HS-27A (cell line): ENCODE measurements around the gene METTL15.
"Not testable (repeated sequence)": the region's sequence is repeated elsewhere in the genome, so short reads cannot be mapped to it uniquely, and the experiment has no call there.

ENCODE experiments used
- DNase-seq: peaks from one replicate; pipeline ENCODE4 v3.0.0-alpha.2; 2012; ENCODE audit warnings: low read depth, missing footprints

METTL15 gene, protein sequence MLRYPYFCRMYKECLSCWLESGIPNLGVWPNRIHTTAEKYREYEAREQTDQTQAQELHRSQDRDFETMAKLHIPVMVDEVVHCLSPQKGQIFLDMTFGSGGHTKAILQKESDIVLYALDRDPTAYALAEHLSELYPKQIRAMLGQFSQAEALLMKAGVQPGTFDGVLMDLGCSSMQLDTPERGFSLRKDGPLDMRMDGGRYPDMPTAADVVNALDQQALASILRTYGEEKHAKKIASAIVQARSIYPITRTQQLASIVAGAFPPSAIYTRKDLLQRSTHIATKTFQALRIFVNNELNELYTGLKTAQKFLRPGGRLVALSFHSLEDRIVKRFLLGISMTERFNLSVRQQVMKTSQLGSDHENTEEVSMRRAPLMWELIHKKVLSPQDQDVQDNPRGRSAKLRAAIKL

GRCh38 chr11:28107750-28108618 is at the start of gene METTL15, which contains the start of gene KIF18A:
Gene METTL15, plus strand, starts transcription at chr11:28108388. Its CDS starts 4,947 bp downstream, at chr11:28113335.
Gene KIF18A, minus strand, starts transcription at chr11:28108156. Its CDS starts 10,209 bp downstream, at chr11:28097947.
- peak; percentile 94 for DNase-seq

DNA sequence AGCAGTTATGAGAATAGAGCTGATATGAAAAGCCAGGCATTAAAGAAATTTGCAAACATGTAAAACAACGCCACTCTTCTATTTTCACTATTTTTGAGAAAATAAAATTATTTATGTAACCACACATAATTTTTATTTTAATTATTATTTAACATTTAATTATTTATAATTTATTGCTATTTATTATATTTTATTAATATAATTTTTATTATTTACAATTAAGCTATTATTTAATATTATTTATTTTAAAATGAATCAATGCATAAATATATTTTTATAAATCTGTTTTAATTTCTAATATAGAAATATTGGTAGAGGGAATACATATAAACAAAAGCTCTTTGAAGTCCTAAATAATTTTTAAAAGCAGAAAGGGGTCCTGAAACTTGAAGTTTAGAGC is 36.9 kb upstream of the METTL15 start:
- no peak for DNase-seq

DNA sequence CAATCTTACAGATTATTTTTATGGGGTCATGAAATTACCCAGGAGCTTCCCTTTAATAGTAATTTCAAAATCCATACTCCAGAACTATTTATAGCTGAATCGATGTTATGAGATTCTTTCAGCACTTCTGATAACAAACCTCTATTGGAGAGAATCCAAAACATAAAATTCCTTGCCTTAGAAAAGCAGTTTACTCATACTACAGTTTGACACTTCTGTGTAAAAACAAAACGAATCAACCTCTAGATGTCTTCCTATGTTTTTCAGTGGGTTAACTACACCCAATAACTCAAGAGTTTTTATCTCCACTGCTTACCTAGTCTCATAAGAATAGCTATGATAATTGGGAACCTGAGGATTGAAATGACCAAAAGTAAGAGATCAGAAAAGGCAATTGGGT is 35.9 kb upstream of the METTL15 start:
- no peak for DNase-seq

DNA sequence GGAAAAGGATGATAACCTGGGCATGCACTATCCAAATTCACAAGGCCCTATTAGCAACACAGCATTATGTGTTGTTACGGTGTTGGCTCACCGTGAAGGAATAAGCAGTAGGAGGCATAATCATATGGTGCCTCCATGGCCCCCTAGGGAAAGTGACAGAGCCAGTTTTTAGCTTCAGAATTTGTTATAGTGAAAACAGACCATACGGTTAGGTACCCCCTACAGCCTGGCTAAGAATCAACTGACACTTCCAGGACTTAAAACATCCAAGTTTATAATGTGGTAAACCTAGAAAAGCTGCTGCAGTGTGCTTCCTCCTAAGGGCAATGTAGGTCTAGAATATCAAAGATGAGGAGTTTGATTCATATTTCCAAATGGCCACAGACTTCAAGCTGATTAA is 30.7 kb upstream of the METTL15 start:
- no peak for DNase-seq

- DNase-seq = no peak
Measured at GRCh38 chr11:28083118-28083517, 25.1 kb upstream of the METTL15 start.

GRCh38 chr11:28086569-28086968 is 21.6 kb upstream of the METTL15 start:
- DNase-seq = peak; percentile 56

DNA sequence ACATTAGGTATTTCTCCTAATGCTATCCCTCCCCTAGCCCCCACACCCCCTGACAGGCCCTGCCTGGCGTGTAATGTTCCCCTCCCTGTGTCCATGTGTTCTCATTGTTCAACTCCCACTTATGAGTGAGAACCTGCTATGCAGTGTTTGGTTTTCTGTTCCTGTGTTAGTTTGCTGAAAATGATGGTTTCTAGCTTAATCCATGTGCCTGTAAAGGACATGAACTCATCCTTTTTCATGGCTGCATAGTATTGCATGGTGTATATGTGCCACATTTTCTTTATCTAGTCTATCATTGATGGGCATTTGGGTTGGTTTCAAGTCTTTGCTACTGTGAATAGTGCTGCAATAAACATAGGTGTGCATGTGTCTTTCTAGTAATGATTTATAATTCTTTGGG is 21.0 kb upstream of the METTL15 start:
- DNase-seq = not testable (repeated sequence)

GRCh38 chr11:28087693-28088092 is 20.5 kb upstream of the METTL15 start:
- not testable (repeated sequence) for DNase-seq

DNA sequence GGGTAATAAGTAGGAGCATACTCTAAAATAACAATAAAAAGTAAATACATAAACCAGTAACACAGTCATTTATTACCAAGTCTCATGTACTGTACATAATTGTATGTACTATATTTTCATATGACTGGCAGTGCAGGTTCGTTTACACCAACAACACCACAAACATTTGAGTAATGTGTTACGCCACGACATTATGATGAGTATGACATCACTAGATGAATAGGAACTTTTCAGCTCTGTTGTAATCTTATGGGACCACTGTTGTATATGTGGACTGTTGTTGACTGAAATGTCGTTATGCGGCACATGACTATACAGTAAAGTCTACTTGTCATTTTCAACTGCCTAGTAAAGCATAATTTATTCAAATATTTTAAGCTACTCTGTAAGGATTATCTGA is 18.8 kb upstream of the METTL15 start:
- no peak for DNase-seq

DNA sequence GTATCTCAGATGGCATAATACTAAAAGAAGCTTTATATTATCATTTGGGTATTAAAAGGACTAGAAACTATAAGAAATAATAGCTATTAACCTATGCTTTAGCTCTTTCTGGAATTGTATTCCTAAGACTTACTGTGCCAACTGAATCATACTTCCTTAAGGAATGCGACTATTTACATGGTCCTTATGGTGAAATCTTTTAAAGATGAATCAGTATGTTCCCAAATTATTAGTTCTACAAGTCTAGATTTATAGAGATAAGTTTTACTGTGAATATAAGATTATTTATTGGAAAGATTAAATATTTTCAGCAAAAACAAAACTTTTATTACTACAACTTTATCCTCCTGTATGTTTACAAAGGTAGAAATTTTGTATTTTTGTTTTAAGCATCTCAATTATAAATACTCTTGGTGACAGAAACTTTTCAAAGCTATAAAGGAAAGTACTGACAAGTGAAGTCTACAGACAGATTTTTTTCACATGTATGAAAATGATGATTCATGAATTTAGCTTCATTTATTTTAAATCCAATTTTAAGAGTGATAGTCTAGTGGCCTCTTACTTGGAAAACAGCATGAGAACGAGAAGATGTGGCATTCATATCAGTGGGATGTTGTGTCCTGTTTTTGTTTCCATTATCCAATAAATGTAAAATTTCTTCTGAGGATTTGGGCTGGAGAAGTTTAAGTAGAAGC is 18.0 kb upstream of the METTL15 start:
- DNase-seq = no peak

DNA sequence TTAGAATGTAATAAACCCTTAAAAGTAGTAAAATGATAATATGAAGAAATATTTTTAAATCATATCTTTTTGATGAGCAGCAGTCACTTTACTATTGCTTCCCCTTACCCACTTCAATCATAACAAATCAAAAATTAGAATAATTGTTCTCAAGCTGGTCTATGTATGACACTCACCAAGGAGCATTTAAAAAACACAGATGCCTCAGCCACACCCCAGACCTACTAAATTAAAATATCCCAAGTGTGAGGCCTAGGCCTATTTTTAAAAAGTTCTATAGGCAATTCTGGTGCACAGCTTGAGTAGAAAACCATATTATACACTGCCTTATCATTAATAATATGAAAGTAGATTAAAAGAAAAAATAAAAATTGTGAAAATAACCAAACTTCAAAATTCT is 15.4 kb upstream of the METTL15 start:
- DNase-seq = no peak

- no peak for DNase-seq
Measured at GRCh38 chr11:28098257-28098656, 9.9 kb upstream of the METTL15 start.

GRCh38 chr11:28099715-28100114 is 8.5 kb upstream of the METTL15 start:
- DNase-seq = no peak

- no peak for DNase-seq
Measured at GRCh38 chr11:28100665-28101064, 7.5 kb upstream of the METTL15 start.

DNA sequence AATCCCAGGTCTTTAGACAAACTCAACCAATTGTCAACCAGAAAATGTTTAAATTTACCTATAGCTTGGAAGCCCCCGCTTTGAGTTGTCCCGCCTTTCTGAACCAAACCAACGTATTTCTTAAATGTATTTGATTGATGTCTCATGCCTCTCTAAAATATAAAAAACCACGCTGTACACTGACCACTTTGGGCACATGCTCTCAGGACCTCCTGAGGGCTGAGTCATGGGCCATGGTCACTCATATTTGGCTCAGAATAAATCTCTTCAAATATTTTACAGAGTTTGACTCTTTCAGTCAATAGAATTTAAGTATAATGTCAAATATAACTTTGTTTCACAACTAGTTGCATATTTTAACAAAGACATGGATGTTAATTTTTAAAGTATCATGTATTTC is 5.9 kb upstream of the METTL15 start:
- not testable (repeated sequence) for DNase-seq

DNA sequence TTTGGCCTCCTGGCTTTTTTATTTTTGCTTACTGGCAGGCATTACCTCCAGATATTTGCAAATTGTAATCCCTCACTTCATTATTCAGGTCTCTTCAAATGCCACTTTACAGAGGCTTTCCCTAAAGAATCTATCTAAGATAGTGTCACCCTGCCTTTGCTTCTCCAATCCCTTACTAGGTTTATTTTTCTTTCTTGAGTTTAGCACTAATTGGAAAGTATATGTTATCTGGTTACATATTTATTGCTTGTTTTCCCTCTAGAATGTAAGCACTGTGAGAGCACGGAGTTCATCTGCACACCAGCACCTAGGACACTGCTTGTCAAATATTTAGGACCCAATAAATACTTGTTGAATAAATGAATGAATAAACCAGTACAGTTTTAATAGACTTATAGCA is 3.8 kb upstream of the METTL15 start:
- no peak for DNase-seq

GRCh38 chr11:28104984-28105383 is 3.2 kb upstream of the METTL15 start:
- DNase-seq = no peak

DNA sequence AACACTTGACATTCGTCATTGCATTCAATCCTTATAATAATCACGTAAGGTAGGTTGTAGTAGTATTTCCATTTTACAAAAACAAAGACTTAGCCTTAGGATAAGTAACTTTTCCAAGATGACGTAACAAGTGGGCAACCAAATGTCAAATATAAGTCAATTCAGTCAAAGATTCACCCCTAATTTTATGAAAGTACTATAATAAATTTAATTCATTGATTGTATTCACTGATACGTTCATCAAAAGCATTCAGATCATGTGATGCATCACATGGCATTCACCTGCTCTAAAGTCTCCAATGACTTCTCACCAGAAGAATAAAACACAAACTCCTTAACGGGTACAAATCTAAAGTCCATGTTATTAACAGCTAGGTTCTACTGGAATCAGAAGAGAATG is 2.3 kb upstream of the METTL15 start:
- DNase-seq = no peak

DNA sequence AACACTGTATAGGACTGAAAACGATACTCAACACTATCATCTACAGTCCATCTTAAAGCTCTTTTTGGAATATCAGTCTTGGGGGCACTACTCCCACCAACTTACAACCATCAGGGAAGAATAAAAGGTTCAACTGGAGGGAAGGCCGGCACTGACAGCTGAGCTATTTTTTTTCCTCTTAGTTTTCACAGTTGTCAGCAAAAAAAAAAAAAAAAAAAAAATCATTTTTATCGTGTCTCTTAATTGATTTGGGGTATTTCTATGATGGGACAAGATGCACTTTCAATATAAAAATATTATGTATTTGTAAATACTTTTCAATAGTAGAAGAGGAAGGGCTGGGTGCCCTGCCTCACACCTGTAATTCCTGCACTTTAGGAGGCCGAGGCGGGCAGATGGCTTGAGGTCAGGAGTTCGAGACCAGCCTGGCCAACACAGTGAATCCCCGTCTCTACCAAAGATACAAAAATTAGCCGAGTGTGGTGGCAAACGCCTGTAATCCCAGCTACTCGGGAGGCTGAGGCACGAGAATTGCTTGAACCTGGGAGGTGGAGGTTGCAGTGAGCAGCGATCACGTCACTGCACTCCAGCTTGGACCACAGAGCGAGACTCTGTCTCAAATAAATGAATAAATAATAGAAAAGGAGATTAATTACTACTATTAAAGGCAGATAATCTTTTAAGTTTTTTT is 1.7 kb upstream of the METTL15 start:
- no peak for DNase-seq

GRCh38 chr11:28107191-28107749 is 918 bp upstream of the METTL15 start:
- peak; percentile 43 for DNase-seq

GRCh38 chr11:28108958-28109357 is 770 bp downstream of the METTL15 start:
- no peak for DNase-seq
